Measurements from ENCODE around the gene CAMK2N1. TPM values are rescaled to one million over a fixed set of nuclear protein-coding genes. Genes with fewer than 3 reads are reported as not detected.

The CAMK2N1 gene
- polyA plus RNA-seq, 1 donor from 2014 or later: 67.1 TPM

DNA sequence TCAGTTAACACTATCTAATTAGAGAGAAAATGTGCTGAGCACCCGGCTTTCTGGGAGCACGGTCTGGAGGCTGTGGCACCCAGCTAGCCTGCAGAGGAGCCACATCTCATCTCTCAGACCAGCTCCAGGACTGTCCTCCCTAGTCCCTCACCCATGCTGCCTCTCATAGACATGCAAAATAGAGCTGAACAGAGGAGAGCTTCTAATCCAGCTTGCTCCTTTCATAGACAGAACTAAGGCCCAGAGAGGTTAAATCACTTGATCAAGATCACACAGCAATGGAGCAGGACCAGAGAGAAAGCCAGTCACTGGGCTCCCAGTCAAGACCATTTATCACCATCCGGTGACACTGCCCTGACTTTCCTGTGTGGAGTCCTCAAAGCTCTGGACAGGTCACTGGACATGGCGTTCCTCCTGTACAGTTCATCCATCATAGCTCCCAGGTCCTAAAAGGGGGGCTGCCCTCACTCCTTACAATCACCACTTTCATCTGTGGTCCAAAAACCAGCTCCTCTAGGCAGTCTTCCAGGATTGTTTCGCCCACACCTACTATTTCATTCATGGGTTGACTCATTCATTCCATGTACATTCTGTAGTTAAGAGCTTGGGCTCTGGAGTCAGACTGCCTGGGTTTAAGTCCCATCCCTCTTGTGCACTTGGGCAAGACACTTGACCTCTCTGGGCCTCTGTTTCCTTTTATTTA is 8.8 kb upstream of the CAMK2N1 start:
- H3K27me3 ChIP-seq (ENCODE audit: insufficient read depth, low read depth, low read length): no peaks in the 10 kb centered on the region
- H4K20me1 ChIP-seq (ENCODE audit: insufficient read depth): no peaks in the 10 kb centered on the region
- no peak overlapping the region for H2AFZ ChIP-seq (ENCODE audit: low read depth, low read length)
- H3K79me2 ChIP-seq (replicated peaks; ENCODE audit: insufficient read depth, low read length): no peaks in the 10 kb centered on the region
- H3K4me3 ChIP-seq (ENCODE audit: low read length): no peak overlapping the region
- no peaks in the 10 kb centered on the region for H3K9me2 ChIP-seq (ENCODE audit: insufficient read depth, low read length)
- H3K4me2 ChIP-seq (ENCODE audit: low read length): no peak overlapping the region
- no peaks in the 10 kb centered on the region for H3K36me3 ChIP-seq (ENCODE audit: insufficient read depth, low read length)
- H3K27ac ChIP-seq (ENCODE audit: low read length): no peak overlapping the region
- TF ChIP-seq, protein P1, sequence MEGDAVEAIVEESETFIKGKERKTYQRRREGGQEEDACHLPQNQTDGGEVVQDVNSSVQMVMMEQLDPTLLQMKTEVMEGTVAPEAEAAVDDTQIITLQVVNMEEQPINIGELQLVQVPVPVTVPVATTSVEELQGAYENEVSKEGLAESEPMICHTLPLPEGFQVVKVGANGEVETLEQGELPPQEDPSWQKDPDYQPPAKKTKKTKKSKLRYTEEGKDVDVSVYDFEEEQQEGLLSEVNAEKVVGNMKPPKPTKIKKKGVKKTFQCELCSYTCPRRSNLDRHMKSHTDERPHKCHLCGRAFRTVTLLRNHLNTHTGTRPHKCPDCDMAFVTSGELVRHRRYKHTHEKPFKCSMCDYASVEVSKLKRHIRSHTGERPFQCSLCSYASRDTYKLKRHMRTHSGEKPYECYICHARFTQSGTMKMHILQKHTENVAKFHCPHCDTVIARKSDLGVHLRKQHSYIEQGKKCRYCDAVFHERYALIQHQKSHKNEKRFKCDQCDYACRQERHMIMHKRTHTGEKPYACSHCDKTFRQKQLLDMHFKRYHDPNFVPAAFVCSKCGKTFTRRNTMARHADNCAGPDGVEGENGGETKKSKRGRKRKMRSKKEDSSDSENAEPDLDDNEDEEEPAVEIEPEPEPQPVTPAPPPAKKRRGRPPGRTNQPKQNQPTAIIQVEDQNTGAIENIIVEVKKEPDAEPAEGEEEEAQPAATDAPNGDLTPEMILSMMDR (IDR thresholded peaks at IDR 0.05; ENCODE audit: poor library complexity, severe bottlenecking): no peak
- TF ChIP-seq EZH2 (IDR thresholded peaks at IDR 0.05; ENCODE audit: borderline replicate concordance, insufficient read depth, low read length, poor library complexity, severe bottlenecking) (no peak), EP300 (conservative IDR thresholded peaks at IDR 0.05; ENCODE audit: poor library complexity, severe bottlenecking) (no peak), RAD21 (conservative IDR thresholded peaks at IDR 0.05) (no peak), POLR2AphosphoS5 (IDR thresholded peaks at IDR 0.05) (no peak), TAF1 (IDR thresholded peaks at IDR 0.05; ENCODE audit: low read depth) (no peak)
- TF ChIP-seq, protein P2, sequence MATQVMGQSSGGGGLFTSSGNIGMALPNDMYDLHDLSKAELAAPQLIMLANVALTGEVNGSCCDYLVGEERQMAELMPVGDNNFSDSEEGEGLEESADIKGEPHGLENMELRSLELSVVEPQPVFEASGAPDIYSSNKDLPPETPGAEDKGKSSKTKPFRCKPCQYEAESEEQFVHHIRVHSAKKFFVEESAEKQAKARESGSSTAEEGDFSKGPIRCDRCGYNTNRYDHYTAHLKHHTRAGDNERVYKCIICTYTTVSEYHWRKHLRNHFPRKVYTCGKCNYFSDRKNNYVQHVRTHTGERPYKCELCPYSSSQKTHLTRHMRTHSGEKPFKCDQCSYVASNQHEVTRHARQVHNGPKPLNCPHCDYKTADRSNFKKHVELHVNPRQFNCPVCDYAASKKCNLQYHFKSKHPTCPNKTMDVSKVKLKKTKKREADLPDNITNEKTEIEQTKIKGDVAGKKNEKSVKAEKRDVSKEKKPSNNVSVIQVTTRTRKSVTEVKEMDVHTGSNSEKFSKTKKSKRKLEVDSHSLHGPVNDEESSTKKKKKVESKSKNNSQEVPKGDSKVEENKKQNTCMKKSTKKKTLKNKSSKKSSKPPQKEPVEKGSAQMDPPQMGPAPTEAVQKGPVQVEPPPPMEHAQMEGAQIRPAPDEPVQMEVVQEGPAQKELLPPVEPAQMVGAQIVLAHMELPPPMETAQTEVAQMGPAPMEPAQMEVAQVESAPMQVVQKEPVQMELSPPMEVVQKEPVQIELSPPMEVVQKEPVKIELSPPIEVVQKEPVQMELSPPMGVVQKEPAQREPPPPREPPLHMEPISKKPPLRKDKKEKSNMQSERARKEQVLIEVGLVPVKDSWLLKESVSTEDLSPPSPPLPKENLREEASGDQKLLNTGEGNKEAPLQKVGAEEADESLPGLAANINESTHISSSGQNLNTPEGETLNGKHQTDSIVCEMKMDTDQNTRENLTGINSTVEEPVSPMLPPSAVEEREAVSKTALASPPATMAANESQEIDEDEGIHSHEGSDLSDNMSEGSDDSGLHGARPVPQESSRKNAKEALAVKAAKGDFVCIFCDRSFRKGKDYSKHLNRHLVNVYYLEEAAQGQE (IDR thresholded peaks at IDR 0.05; ENCODE audit: borderline replicate concordance): no peak
- peak overlapping the region; percentile 39 for H3K9ac ChIP-seq (ENCODE audit: low read length)
- no peaks in the 10 kb centered on the region for H3K9me3 ChIP-seq (ENCODE audit: low read length)
- H3F3A ChIP-seq (ENCODE audit: insufficient read depth, low read length, poor library complexity, severe bottlenecking): no peaks in the 10 kb centered on the region

DNA sequence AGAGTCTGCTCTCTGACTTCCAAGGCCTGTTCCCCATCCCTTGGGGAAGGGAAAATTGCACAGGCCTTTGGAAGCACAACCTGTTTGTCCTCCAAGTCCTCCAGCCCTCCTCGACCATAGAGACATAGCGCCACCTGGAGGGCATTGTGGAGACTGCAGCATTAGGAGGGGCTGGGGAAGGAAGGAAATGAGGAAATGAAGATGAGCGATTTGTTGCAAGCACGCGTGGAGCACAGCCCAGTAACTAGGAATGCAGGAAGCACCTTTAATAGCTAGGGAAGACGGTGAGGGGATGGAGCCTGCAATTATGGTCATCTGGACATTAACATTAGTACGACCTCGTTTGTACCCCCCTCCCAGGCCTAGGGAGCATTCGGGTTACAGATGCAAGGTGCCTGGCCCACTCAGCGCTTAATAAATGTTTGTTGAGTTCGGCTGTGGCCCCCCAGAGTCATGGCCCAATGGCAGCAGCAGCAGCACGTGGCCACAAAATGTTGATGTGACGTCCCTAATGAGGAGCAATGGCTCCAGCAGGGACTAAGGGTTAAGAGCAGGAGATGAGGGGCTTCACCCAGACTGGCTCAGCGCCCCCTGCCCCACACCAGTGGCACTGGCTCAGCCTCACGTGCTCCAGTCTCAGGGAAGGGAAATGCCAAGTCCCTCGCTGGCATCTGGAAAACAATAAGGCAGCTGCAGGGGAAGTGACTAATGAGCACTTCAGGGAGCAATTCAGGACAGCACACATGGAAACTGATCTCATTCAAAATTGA is 8.0 kb upstream of the CAMK2N1 start:
- Histone ChIP-seq H3K9me3 (ENCODE audit: low read length) (no peaks in the 10 kb centered on the region), H3K4me3 (ENCODE audit: low read length) (peak overlapping the region; percentile 47), H3K4me2 (ENCODE audit: low read length) (peak overlapping the region; percentile 26), H3K9me2 (ENCODE audit: insufficient read depth, low read length) (no peaks in the 10 kb centered on the region), H3F3A (ENCODE audit: insufficient read depth, low read length, poor library complexity, severe bottlenecking) (no peaks in the 10 kb centered on the region), H3K27me3 (ENCODE audit: insufficient read depth, low read depth, low read length) (no peaks in the 10 kb centered on the region), H4K20me1 (ENCODE audit: insufficient read depth) (no peaks in the 10 kb centered on the region), H3K36me3 (ENCODE audit: insufficient read depth, low read length) (no peaks in the 10 kb centered on the region), H2AFZ (ENCODE audit: low read depth, low read length) (no peak overlapping the region), H3K79me2 (replicated peaks; ENCODE audit: insufficient read depth, low read length) (no peaks in the 10 kb centered on the region), H3K27ac (ENCODE audit: low read length) (no peak overlapping the region), H3K9ac (ENCODE audit: low read length) (peak overlapping the region; percentile 39)
- TF ChIP-seq TAF1 (IDR thresholded peaks at IDR 0.05; ENCODE audit: low read depth) (no peak), POLR2AphosphoS5 (IDR thresholded peaks at IDR 0.05) (no peak), EP300 (conservative IDR thresholded peaks at IDR 0.05; ENCODE audit: poor library complexity, severe bottlenecking) (no peak), SMC3 (conservative IDR thresholded peaks at IDR 0.05; ENCODE audit: poor library complexity) (peak; percentile 100), EZH2 (IDR thresholded peaks at IDR 0.05; ENCODE audit: borderline replicate concordance, insufficient read depth, low read length, poor library complexity, severe bottlenecking) (no peak), RAD21 (conservative IDR thresholded peaks at IDR 0.05) (peak; percentile 100), MXI1 (conservative IDR thresholded peaks at IDR 0.05; ENCODE audit: poor library complexity, severe bottlenecking) (peak; percentile 55)
- TF ChIP-seq, protein P2 (IDR thresholded peaks at IDR 0.05; ENCODE audit: borderline replicate concordance): peak; percentile 50
- TF ChIP-seq, protein P1 (IDR thresholded peaks at IDR 0.05; ENCODE audit: poor library complexity, severe bottlenecking): peak; percentile 99
